ENCODE data around the gene UST.

UST gene

DNA sequence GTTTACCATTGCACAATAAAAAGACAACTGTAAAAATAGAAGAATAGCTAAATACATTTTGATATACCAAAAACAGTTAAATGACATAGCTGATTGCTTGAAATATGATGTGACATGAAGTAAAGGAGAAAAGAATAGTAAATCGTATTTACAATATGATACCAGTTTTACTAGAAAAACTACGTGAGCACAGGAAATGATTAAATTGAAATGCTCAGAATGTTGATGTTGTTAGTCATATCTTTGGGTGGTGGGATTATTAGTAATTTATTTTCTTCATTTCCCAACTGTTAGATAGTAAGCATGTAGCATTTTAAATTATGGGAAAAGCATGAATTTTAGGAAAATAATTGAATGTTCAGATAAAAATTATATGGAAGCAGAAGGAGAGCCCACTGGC, 302.4 kb downstream of the UST start:
- H3K4me3 ChIP-seq (ENCODE audit: low read length, poor library complexity, severe bottlenecking), result no peak overlapping the region
- H3K9me2 ChIP-seq (replicated peaks; ENCODE audit: low read depth, low read length), result no peaks in the 10 kb centered on the region
- peaks cover 62% of the 10 kb centered on the region for H3K4me1 ChIP-seq (ENCODE audit: insufficient read depth, low read length, poor library complexity, severe bottlenecking)
- H3K9ac ChIP-seq (ENCODE audit: low read depth, low read length, poor library complexity, severe bottlenecking), result no peak overlapping the region
- TF ChIP-seq CTCF (conservative IDR thresholded peaks at IDR 0.05; ENCODE audit: low read length), result no peak
- TF ChIP-seq EZH2phosphoT487 (IDR thresholded peaks at IDR 0.05; ENCODE audit: borderline replicate concordance), result no peak
- no peaks in the 10 kb centered on the region for H3K36me3 ChIP-seq (ENCODE audit: insufficient read depth, low read length)
- no peaks in the 10 kb centered on the region for H3K9me3 ChIP-seq (ENCODE audit: insufficient read depth, low read depth, low read length)
- H3K79me2 ChIP-seq (ENCODE audit: insufficient read depth, low read length), result no peaks in the 10 kb centered on the region
- H3K4me2 ChIP-seq (ENCODE audit: low read depth, low read length, poor library complexity, severe bottlenecking), result no peak overlapping the region
- H4K20me1 ChIP-seq (ENCODE audit: insufficient read depth, low read length, poor library complexity, severe bottlenecking), result no peaks in the 10 kb centered on the region
- no peaks in the 10 kb centered on the region for H3K27me3 ChIP-seq (ENCODE audit: insufficient read depth, low read length, poor library complexity, severe bottlenecking)
- H2AFZ ChIP-seq (ENCODE audit: low read length), result no peak overlapping the region
- 0 out of 2 replicates have a peak, but pooled peaks cover 8% of the 10 kb centered on the region for H3F3A ChIP-seq (ENCODE audit: low read depth)

GRCh38 chr6:149050160-149050559, 303.3 kb downstream of the UST start:
- H3K4me3 ChIP-seq (ENCODE audit: low read length, poor library complexity, severe bottlenecking), result no peak overlapping the region
- H3K9ac ChIP-seq (ENCODE audit: low read depth, low read length, poor library complexity, severe bottlenecking), result no peak overlapping the region
- H3K9me2 ChIP-seq (replicated peaks; ENCODE audit: low read depth, low read length), result no peaks in the 10 kb centered on the region
- H4K20me1 ChIP-seq (ENCODE audit: insufficient read depth, low read length, poor library complexity, severe bottlenecking), result no peaks in the 10 kb centered on the region
- no peaks in the 10 kb centered on the region for H3K36me3 ChIP-seq (ENCODE audit: insufficient read depth, low read length)
- TF ChIP-seq EZH2phosphoT487 (IDR thresholded peaks at IDR 0.05; ENCODE audit: borderline replicate concordance) (no peak), CTCF (conservative IDR thresholded peaks at IDR 0.05; ENCODE audit: low read length) (no peak)
- H3K27me3 ChIP-seq (ENCODE audit: insufficient read depth, low read length, poor library complexity, severe bottlenecking), result no peaks in the 10 kb centered on the region
- 0 out of 2 replicates have a peak, but pooled peaks cover under 1% of the 10 kb centered on the region for H3F3A ChIP-seq (ENCODE audit: low read depth)
- H3K4me2 ChIP-seq (ENCODE audit: low read depth, low read length, poor library complexity, severe bottlenecking), result no peak overlapping the region
- no peaks in the 10 kb centered on the region for H3K79me2 ChIP-seq (ENCODE audit: insufficient read depth, low read length)
- no peak overlapping the region for H2AFZ ChIP-seq (ENCODE audit: low read length)
- peaks cover 62% of the 10 kb centered on the region for H3K4me1 ChIP-seq (ENCODE audit: insufficient read depth, low read length, poor library complexity, severe bottlenecking)
- H3K9me3 ChIP-seq (ENCODE audit: insufficient read depth, low read depth, low read length), result no peaks in the 10 kb centered on the region

GRCh38 chr6:149052350-149053106, 305.7 kb downstream of the UST start:
- H3K9me2 ChIP-seq (replicated peaks; ENCODE audit: low read depth, low read length), result no peaks in the 10 kb centered on the region
- no peak overlapping the region for H3K9ac ChIP-seq (ENCODE audit: low read depth, low read length, poor library complexity, severe bottlenecking)
- no peak for TF ChIP-seq EZH2phosphoT487 (IDR thresholded peaks at IDR 0.05; ENCODE audit: borderline replicate concordance)
- no peak for TF ChIP-seq CTCF (conservative IDR thresholded peaks at IDR 0.05; ENCODE audit: low read length)
- peaks cover 59% of the 10 kb centered on the region for H3K4me1 ChIP-seq (ENCODE audit: insufficient read depth, low read length, poor library complexity, severe bottlenecking)
- H3F3A ChIP-seq (ENCODE audit: low read depth), result no peaks in the 10 kb centered on the region
- H3K79me2 ChIP-seq (ENCODE audit: insufficient read depth, low read length), result no peaks in the 10 kb centered on the region
- H3K27me3 ChIP-seq (ENCODE audit: insufficient read depth, low read length, poor library complexity, severe bottlenecking), result no peaks in the 10 kb centered on the region
- no peaks in the 10 kb centered on the region for H3K36me3 ChIP-seq (ENCODE audit: insufficient read depth, low read length)
- H3K4me2 ChIP-seq (ENCODE audit: low read depth, low read length, poor library complexity, severe bottlenecking), result no peak overlapping the region
- H4K20me1 ChIP-seq (ENCODE audit: insufficient read depth, low read length, poor library complexity, severe bottlenecking), result no peaks in the 10 kb centered on the region
- H3K4me3 ChIP-seq (ENCODE audit: low read length, poor library complexity, severe bottlenecking), result no peak overlapping the region
- no peaks in the 10 kb centered on the region for H3K9me3 ChIP-seq (ENCODE audit: insufficient read depth, low read depth, low read length)
- H2AFZ ChIP-seq (ENCODE audit: low read length), result no peak overlapping the region

Data from Loucy (cell line).